ENCODE measurements around the gene SDHAF2. TPM values are rescaled to one million over a fixed set of nuclear protein-coding genes. Genes with fewer than 3 reads are reported as not detected.

The SDHAF2 gene
- total RNA-seq = 33.3 and 40.7 TPM in 2 replicates

GRCh38 chr11:61429691-61430582 is at the start of gene SDHAF2, which contains the start of gene CPSF7:
Gene SDHAF2 (plus strand): TSS chr11:61430124. CDS start chr11:61430147, 23 bp downstream.
Gene CPSF7 (minus strand): TSS chr11:61429975. CDS start chr11:61429235, 740 bp downstream.

Other genes with a start within 250 kb of the SDHAF2 start
- gene PGA3, start 226.6 kb upstream of the SDHAF2 start, total RNA-seq = not detected in 2 replicates
- 0.17 TPM in 1 of 2 replicates, not detected in the other for gene PGA4, start 207.8 kb upstream of the SDHAF2 start, total RNA-seq
- gene PGA5, start 188.9 kb upstream of the SDHAF2 start, total RNA-seq = not detected in 2 replicates
- 1.0 and 1.3 TPM in 2 replicates for gene VWCE, start 134.8 kb upstream of the SDHAF2 start, total RNA-seq
- gene DDB1, start 97.0 kb upstream of the SDHAF2 start, total RNA-seq = 223 and 239 TPM in 2 replicates
- gene TKFC, start 96.9 kb upstream of the SDHAF2 start, total RNA-seq = 23.7 and 38.7 TPM in 2 replicates
- 44.2 and 58.7 TPM in 2 replicates for gene CYB561A3, start 68.2 kb upstream of the SDHAF2 start, total RNA-seq
- gene TMEM138, start 67.8 kb upstream of the SDHAF2 start, total RNA-seq = 18.4 and 19.5 TPM in 2 replicates
- gene TMEM216, start 37.5 kb upstream of the SDHAF2 start, total RNA-seq = 11.4 and 16.6 TPM in 2 replicates
- gene CPSF7, start 149 bp upstream of the SDHAF2 start, total RNA-seq = 31.5 and 34.0 TPM in 2 replicates
- gene LRRC10B, start 78.6 kb downstream of the SDHAF2 start, total RNA-seq = not detected in 2 replicates
- gene SYT7, start 151.0 kb downstream of the SDHAF2 start, total RNA-seq = 0.30 and 0.67 TPM in 2 replicates